ENCODE results near the gene LRRC23.

The LRRC23 gene

GRCh38 chr12:6946033-6946919 lies 41.7 kb downstream of the LRRC23 start:
- peak; percentile 95 for DNase-seq

GRCh38 chr12:6946920-6947374 lies 42.3 kb downstream of the LRRC23 start:
- no peak for DNase-seq

- DNase-seq, result no peak
These were observed 43.0 kb downstream of the LRRC23 start for GRCh38 chr12:6947615-6948014.

GRCh38 chr12:6948873-6949594 lies 44.4 kb downstream of the LRRC23 start:
- DNase-seq, result no peak

- no peak for DNase-seq
These were observed 45.8 kb downstream of the LRRC23 start for GRCh38 chr12:6950401-6950801.

- DNase-seq, result no peak
These were observed 46.4 kb downstream of the LRRC23 start, which contains the start of gene PTPN6 for GRCh38 chr12:6950811-6951540. Gene PTPN6, plus strand, starts transcription at chr12:6951356. Its CDS starts 157 bp downstream, at chr12:6951513.

GRCh38 chr12:6951551-6952120 lies 47.0 kb downstream of the LRRC23 start:
- DNase-seq, result no peak

- no peak for DNase-seq
These were observed 47.7 kb downstream of the LRRC23 start for GRCh38 chr12:6952121-6952862.

- no peak for DNase-seq
These were observed 48.3 kb downstream of the LRRC23 start for GRCh38 chr12:6952863-6953441.

GRCh38 chr12:6953442-6954315 lies 49.1 kb downstream of the LRRC23 start:
- DNase-seq, result no peak

- DNase-seq, result no peak
These were observed 49.9 kb downstream of the LRRC23 start for GRCh38 chr12:6954316-6955107.

GRCh38 chr12:6955108-6956020 lies 50.7 kb downstream of the LRRC23 start:
- no peak for DNase-seq

- DNase-seq, result no peak
These were observed 51.6 kb downstream of the LRRC23 start for GRCh38 chr12:6956021-6956727.

- DNase-seq, result no peak
These were observed 52.6 kb downstream of the LRRC23 start for GRCh38 chr12:6957151-6957701.

GRCh38 chr12:6957741-6958608 lies 53.4 kb downstream of the LRRC23 start:
- DNase-seq, result no peak

GRCh38 chr12:6958609-6959057 lies 54.0 kb downstream of the LRRC23 start:
- DNase-seq, result no peak
